Gastrocnemius medialis (tissue), 4 donors: ENCODE results near the gene ARVCF. TPM values are rescaled to one million over a fixed set of nuclear protein-coding genes. Genes with fewer than 3 reads are reported as not detected.

Experiments used
- ATAC-seq, 2 donors: fragments of 150-250 bp; one replicate each; pipeline ENCODE4 v1.9.1; 2016
- DNase-seq, 2 donors: peaks; one replicate each; pipeline ENCODE4 v3.0.0-alpha.2; 2019
- H3K27ac ChIP-seq, 4 donors: fragments of 200-600 bp; sonication (generic); 1 replicate in 1 of 4; 2 replicates in 3 of 4; pipeline ENCODE4 v1.5.1; 2016 to 2018; ENCODE audit warnings: mild to moderate bottlenecking in 2 of 4, moderate library complexity in 1 of 4
- H3K27me3 ChIP-seq, 3 donors: fragments of 200-600 bp; sonication (generic) in 2 of 3; 1 replicate in 1 of 3; 2 replicates in 2 of 3; pipeline versions ENCODE4 v1.5.1 to v1.6.0; 2016 to 2019; ENCODE audit warnings: mild to moderate bottlenecking in 1 of 3, moderate library complexity in 1 of 3
- H3K36me3 ChIP-seq, 2 donors: fragments of 200-600 bp; sonication (generic) in 1 of 2; one replicate each; pipeline ENCODE4 v1.5.1; 2017 to 2018
- H3K4me1 ChIP-seq, 2 donors: fragments of 200-600 bp; sonication (generic) in 1 of 2; one replicate each; pipeline ENCODE4 v1.5.1; 2016 to 2017; ENCODE audit warnings: mild to moderate bottlenecking in 2 of 2
- H3K4me3 ChIP-seq, 4 donors: fragments of 200-600 bp; sonication (generic) in 3 of 4; 1 replicate in 1 of 4; 2 replicates in 3 of 4; pipeline ENCODE4 v1.5.1; 2016 to 2019; ENCODE audit warnings: mild to moderate bottlenecking in 2 of 4
- H3K9me3 ChIP-seq, 3 donors: fragments of 200-600 bp; sonication (generic) in 2 of 3; 1 replicate in 1 of 3; 2 replicates in 2 of 3; pipeline ENCODE4 v1.5.1; 2016 to 2019
- CTCF ChIP-seq, 5 experiments: fragments of 450-650 bp in 3 of 5; fragments of 200-600 bp in 2 of 5; sonication (generic) in 2 of 5; IDR thresholded peaks in 4 of 5; conservative IDR thresholded peaks in 1 of 5; 1 replicate in 4 of 5; 2 replicates in 1 of 5; pipeline ENCODE4 v1.5.1; 2016 to 2019; ENCODE audit warnings: antibody characterized with exemption in 5 of 5, mild to moderate bottlenecking in 3 of 5, moderate library complexity in 3 of 5
- POLR2A ChIP-seq, 2 donors: fragments of 450-650 bp; IDR thresholded peaks; one replicate each; pipeline ENCODE4 v1.6.1; 2017; ENCODE audit warnings: antibody characterized with exemption in 2 of 2, mild to moderate bottlenecking in 2 of 2, moderate library complexity in 2 of 2
- in situ Hi-C, 4 donors: fragments of 200-750 bp; cut with MboI; loops; one replicate each; pipeline versions ENCODE4 v1.15.0 to v1.8.0; 2017; ENCODE audit warnings: low sequenced_read_pairs in 4 of 4
- intact Hi-C: fragments of 100-400 bp; cut with DNase I; formaldehyde crosslinking; loops from one replicate; pipeline ENCODE4 v1.15.1; 2023; ENCODE audit warnings: low total_unique reads
- total RNA-seq, 4 donors: library from RNA; depleted of rRNA; stranded (reverse); fragments of >200 nt; gene quantifications; one replicate each; pipeline versions ENCODE4 v1.1.0 to v1.2.3, GENCODE V29; 2016

ARVCF gene
- total RNA-seq, 4 donors from 2014 or later: 6.9 to 19.6 (median 18.0) TPM

GRCh38 chr22:20008221-20008995, 8.2 kb downstream of the ARVCF start:
- ATAC-seq (no peak), DNase-seq (no peak)
- Histone ChIP-seq H3K27me3 (no peaks in the 10 kb centered on the region), H3K4me1 (peaks cover 0 to 3% of the 10 kb centered on the region in 2 donors), H3K27ac (no peak overlapping the region), H3K4me3 (no peak overlapping the region), H3K9me3 (no peaks in the 10 kb centered on the region), H3K36me3 (no peaks in the 10 kb centered on the region)
- intact Hi-C loops: no loop called here
- TF ChIP-seq POLR2A (IDR thresholded peaks at IDR 0.05) (no peak), CTCF (IDR thresholded peaks at IDR 0.05 in 4 of 5, conservative IDR thresholded peaks at IDR 0.05 in 1 of 5) (no peak)
- in situ Hi-C loops: no loop called here

- TF ChIP-seq CTCF (IDR thresholded peaks at IDR 0.05 in 4 of 5, conservative IDR thresholded peaks at IDR 0.05 in 1 of 5) (no peak), POLR2A (IDR thresholded peaks at IDR 0.05) (no peak)
- in situ Hi-C loops (no loop called here), intact Hi-C loops (no loop called here)
- DNase-seq (no peak), ATAC-seq (no peak)
- Histone ChIP-seq H3K4me1 (peaks cover 0 to 6% of the 10 kb centered on the region in 2 donors), H3K27me3 (no peaks in the 10 kb centered on the region), H3K36me3 (no peaks in the 10 kb centered on the region), H3K27ac (no peak overlapping the region), H3K4me3 (no peak overlapping the region), H3K9me3 (no peaks in the 10 kb centered on the region)
Measured at GRCh38 chr22:20004464-20004863, 12.2 kb downstream of the ARVCF start.

- Histone ChIP-seq H3K36me3 (no peaks in the 10 kb centered on the region), H3K4me3 (no peak overlapping the region), H3K27ac (no peak overlapping the region), H3K4me1 (peaks cover 10 to 17% of the 10 kb centered on the region in 2 donors), H3K9me3 (no peaks in the 10 kb centered on the region), H3K27me3 (no peaks in the 10 kb centered on the region)
- intact Hi-C loops: no loop called here
- ATAC-seq (no peak), DNase-seq (no peak)
- TF ChIP-seq CTCF (IDR thresholded peaks at IDR 0.05 in 4 of 5, conservative IDR thresholded peaks at IDR 0.05 in 1 of 5) (no peak), POLR2A (IDR thresholded peaks at IDR 0.05) (no peak)
- in situ Hi-C loops: no loop called here
Measured at GRCh38 chr22:20003304-20003703, 13.3 kb downstream of the ARVCF start.

- in situ Hi-C loops: no loop called here
- Histone ChIP-seq H3K36me3 (no peaks in the 10 kb centered on the region), H3K9me3 (no peaks in the 10 kb centered on the region), H3K4me1 (peaks cover 10 to 19% of the 10 kb centered on the region in 2 donors), H3K4me3 (no peak overlapping the region), H3K27me3 (no peaks in the 10 kb centered on the region), H3K27ac (no peak overlapping the region)
- intact Hi-C loops: no loop called here
- DNase-seq (no peak), ATAC-seq (no peak)
- no peak for TF ChIP-seq CTCF (IDR thresholded peaks at IDR 0.05 in 4 of 5, conservative IDR thresholded peaks at IDR 0.05 in 1 of 5)
- no peak for TF ChIP-seq POLR2A (IDR thresholded peaks at IDR 0.05)
Measured at GRCh38 chr22:20002636-20003035, 14.0 kb downstream of the ARVCF start.
